Cortex of kidney (tissue), 1 donor: ENCODE results near the gene WDFY3.

Experiments
- DNase-seq: peaks from one replicate; lab custom pipeline; 2025; lab: John Stamatoyannopoulos, UW

The WDFY3 gene

DNA sequence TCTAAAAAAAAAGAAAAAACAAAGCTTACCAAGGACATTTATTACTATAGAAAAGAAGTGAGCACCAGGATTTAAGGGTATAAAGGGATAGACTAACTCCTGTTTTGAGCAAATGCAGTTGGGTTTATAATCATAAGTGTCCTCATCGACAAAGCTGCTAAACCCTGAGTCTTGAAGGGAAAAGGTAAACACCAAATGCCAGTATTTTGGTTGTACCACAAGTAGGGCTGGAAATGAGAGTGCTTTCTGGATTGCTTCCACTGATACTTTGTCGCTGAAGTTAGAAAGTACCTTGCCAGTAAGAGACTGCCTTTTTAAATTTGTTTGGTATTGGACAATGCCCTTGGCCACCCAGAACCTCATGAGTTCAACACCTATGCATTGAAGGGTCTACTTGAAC is 53.7 kb downstream of the WDFY3 start:
- no peak for DNase-seq

DNA sequence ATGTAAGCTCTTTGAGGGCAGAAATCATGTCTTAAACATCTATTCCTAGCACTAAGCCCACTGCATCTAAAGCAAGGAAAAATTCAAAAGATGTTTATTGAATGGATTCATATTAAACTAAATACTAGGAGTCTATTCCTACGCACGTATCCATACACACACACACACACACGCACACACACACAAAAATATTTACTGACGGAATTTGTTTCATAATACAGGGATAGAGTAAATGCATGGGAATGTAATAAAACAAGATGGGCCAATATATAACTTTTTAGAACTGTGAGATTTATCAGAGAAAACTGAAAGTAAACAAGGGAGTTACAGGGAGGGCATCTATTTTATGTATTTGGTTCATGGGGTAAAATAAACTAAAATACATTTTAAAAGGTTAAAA is 57.6 kb downstream of the WDFY3 start:
- DNase-seq, result no peak

DNA sequence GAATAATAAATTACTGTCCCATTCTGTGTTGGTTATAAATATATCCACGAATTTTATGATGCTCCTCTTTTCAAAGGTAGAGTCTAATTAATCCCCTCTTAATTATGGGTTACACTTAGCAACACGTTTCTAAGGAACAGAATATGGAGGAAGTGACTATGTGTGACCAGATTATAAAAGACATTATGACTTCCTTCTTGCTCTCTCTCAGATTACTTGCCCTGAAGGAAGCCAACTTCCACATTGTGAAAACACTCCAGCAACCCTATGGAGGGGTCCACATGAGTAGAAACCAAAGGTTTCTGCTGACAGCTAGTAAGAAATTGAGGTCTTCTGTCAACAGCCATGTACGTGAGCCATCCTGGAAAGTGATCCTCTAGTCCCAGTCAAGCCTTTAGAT is 59.3 kb downstream of the WDFY3 start:
- DNase-seq, result no peak

DNA sequence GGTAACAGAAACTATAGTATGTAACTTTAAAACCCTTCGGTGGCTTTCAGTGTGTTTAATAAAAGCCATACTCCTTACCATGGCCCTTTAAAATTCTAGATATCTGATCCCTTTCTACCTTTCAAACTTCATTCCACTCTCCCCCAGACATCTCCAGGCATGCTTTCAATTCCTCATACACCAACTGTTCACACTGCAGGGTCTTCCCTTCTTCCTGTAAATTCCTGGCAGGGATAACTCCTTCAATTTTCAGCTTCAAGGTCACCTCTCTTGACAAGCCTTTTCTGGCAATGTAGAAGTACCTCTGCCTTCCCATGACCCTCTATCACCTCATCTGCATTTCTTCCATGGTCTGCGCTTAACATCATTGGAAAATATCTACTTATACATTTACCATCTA is 60.8 kb downstream of the WDFY3 start:
- no peak for DNase-seq

DNA sequence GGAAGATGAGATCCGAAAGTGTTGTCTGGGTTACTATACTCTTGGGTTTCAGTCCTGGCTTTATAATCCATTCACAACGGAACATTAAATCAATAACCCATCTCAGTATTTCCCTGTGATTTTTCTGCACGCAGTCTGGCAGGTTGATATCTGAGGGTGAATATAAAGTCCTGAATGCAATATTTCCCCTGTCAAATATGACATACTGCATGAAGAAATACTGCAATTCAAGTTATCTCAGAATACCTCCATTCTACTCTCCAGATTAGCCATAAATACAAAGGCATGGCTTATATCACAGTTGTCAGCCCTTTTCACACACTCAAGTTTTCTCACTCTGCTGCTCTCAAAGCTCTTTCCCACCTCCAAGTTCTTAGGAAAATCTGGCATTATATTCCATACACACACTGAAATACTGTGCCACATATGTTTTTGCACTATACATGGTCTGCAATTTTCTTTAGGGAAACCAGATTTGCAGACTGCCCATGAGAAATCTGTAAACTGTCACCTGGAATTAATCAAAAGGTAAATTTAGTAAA is 64.7 kb downstream of the WDFY3 start:
- DNase-seq, result no peak

DNA sequence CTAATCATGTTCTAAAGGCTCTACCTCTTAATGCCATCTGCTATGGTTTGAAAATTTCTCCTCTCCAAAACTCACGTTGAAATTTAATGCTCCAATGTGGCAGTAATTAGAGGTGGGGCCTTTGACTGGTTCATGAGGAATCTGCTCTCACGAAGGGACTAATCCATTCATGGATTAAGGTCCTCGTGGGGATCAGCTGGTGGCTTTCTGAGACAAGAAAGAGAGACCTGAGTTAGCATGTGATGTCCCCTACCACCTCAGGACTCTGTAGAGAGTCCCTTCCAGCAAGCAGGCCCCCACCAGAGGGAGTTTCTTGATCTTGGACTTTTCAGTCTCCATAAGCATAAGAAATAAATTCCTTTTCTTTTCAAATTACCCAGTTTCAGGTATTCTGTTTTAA is 65.3 kb downstream of the WDFY3 start:
- no peak for DNase-seq

DNA sequence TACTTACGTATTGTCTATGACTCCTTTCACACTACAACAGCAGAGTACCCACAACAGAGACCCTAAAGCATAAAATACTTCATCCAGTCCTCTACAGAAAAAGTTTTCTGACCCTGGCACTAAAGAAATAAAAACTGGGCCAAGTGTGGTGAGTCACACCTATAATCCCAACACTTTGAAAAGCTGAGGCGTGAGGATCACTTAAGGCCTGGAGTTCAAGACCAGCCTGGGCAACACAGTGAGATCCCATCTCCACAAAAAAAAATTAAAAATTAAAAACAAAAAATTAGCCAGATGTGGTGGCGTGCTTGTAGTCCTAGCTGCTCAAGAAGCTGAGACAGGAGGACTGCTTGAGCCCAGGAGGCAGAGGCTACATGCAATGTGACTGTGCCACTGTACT is 66.9 kb downstream of the WDFY3 start:
- no peak for DNase-seq

DNA sequence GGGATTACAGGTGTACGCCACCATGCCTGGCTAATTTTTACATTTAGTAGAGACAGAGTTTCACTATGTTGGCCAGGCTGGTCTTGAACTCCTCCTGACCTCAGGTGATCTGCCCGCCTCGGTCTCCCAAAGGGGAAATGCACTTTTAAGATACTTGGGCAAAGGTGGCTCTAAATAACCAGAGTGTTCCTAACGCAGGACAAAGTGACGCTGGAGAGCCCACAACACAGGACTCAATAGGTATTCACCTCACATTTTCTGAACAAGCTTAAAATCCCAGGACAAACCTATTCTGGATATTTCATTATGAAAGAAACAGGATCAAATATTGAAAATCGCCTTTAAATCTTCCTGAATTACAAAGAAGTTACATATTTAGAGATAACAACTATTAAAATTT is 69.0 kb downstream of the WDFY3 start:
- no peak for DNase-seq

DNA sequence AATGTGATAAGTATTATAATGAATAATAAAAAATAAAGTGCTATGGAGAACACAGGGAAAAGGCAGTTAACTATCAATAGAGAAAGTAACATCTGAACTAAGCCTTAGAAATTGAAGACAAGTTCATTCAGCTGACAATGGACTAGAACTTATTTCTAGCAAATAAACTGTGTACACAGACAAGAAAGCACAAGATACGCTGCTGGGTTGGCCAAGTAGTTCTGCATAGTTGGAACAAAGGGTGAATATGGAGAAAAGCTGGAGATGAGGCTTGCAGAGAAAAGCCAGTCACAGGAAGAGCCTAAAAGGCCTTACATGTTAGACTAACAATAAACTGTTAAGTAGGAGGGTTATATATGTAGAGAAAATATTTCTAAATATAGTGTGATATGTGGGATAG is 71.2 kb downstream of the WDFY3 start:
- DNase-seq, result no peak

DNA sequence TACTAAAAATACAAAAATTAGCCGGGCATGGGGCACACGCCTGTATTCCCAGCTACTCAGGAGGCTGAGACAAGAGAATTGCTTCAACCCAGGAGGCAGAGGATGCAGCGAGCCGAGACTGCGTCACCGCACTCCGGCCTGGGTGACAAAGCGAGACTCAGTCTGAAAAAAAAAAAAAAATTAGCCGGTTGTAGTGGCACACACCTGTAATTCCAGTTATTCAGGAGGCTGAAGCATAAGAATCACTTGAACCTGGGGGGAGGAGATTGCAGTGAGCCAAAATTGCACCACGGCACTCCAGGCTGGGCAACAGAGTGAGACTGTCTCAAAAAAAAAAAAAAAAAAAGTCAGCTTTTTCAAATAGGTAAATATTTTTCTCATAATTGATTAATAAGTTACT is 71.9 kb downstream of the WDFY3 start:
- DNase-seq, result no peak

DNA sequence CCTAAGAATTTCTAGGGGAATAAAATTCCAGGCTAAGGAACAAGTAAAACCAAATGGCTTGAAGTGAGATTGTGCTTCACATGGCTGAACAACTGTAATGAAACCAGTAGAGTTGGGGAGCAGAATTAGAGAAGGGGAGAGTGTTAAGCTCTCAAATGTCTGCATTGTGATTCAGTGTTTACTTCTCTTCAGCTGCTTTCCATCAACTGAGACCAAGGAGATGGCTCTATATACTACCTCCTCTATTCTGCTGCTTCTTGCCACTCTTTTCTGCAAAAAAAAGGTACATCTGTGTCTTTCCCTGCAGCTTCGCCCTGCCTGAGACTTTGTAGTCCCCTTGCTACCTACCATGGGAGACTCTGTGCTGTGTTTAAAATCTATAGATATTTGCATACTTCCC is 73.5 kb downstream of the WDFY3 start:
- DNase-seq, result no peak

DNA sequence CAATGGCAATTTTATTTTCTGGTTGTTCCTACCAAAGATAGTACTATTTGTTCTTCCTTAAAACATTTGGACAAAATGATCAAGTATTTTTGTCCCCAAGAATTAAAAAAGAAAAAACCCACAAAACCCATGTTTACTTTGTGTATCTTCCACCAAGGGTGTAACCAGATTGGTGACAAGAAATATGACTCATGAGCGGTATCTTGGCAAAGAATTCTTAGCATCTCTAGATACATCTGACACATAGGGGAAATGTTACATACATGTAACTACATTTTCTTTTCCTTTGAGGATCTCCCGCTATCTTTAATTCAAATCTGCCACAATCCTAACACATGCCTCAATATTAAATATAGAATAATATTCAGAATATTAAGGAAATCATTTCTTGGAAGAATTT is 78.7 kb downstream of the WDFY3 start:
- no peak for DNase-seq

DNA sequence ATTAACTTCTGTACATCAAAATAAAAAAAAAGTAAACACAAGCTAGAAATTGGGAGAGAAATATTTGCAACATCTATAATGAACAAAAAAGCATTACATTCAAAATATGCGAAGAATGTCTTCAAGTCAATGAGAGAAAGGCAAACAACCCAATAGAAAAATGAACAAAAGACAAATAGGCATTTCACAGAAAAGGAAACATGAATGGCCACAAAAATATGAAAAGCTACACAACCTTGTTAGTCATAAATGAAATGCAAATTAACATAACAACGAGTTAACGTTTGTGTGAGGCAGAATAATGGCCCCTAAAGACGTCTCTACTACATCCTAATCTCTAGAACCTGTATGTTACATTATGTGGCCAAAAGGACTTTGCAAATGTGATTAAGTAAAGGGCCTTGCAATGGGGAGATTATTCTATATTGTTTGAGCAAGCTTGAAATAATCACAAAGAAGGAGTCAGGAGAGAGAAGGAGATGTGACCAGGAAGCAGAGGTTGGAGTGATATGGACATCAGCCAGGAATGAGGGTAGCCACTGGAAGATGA is 86.8 kb downstream of the WDFY3 start:
- DNase-seq, result no peak

DNA sequence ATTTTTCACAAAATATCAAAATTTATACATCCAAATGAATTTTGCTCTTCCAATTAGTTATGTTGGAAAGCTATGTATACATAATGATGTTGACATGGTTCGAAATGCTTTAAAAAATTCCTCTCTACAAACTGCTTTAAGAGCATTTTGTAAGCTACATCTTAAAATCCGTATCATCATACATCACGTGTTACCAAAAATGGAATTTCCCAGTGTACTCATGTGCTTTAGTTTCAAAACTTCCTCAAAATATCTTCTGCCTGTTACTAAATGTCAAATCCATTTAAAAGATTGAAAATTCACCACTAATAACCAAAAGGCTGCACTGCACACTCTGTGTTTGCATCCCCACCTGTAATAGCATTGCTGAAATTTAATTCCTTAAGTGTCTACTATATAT is 87.9 kb downstream of the WDFY3 start:
- no peak for DNase-seq

DNA sequence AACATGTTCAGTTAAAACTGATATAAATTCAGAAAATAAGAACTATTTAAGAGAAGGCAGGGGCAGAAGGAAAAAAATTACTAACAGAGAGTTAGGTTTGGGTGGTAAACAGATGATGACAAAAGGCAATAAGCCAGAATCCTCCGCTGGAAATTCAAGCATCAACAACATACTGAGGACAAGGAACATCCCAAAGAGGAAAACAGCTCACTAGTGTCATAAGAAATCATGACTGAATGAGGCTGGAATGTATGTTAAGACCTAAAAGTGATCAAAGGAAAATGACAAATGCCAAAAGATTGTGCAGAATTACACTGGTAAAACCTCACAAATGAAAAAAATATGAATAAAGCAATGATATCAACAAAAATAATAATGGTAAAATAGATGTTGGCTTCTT is 88.4 kb downstream of the WDFY3 start:
- DNase-seq, result no peak

DNA sequence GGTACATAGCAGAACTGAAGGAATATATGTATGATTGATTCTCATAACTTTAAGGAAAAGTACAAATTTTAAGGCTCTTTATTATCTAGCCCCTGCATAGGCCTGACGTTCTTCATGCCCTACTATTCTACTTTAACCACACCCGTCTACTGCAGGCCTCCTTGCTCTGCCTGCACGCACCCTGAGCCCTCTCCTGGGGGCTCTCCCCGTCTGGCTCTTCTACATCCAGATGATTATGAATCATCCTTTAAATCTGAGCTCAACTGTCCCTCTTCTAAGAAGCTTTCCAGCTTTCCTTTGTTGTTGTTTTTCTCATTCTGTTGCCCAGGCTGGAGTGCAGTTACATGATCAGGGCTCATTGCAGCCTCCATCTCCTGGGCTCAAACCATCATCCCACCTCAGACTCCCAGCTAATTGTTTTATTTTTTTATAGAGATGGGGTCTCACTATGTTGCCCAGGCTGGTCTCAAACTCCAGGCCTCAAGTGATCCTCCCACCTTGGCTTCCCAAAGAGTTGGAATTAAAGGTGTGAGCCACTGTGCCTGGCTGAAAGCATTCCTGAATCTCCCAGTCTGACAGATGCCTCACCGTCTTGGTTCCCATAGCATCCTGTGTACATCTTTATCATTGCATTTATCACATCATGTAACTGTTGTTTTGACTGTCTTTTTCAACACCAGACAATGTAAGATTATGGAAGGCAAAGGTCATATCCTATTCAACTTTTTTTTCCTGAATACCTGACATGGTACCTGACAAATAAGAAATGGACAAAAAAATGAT is 89.2 kb downstream of the WDFY3 start:
- DNase-seq, result no peak

DNA sequence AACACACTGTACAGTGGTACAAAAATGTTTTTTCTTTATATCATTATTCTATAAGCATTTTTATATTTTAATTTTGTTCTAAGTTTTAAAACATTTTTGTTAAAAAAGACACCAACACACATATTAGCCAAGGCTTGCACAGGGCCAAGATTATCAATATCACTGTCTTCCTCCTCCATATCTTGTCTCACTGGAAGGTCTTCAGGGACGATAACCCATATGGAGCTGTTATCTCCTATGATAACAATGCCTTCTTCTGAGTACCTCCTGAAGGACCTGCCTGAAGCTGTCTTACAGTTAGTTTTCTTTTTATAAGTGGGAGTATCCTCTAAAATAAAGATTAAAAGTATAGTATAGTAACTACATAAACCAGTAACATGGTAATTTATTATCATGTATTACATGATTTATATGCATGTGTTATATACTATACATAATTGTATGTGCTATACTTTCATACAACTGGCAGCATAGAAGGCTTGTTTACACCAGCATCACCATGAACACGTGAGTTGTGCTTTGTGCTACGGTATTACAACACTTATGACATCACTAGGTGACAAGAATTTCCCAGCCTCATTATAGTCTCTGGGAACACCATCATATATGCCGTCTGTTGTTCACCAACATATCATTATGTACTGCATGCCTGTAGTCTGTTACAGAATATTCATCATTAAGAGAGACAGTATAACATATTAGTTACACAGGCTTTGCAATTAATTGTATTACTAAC is 90.7 kb downstream of the WDFY3 start:
- no peak for DNase-seq

DNA sequence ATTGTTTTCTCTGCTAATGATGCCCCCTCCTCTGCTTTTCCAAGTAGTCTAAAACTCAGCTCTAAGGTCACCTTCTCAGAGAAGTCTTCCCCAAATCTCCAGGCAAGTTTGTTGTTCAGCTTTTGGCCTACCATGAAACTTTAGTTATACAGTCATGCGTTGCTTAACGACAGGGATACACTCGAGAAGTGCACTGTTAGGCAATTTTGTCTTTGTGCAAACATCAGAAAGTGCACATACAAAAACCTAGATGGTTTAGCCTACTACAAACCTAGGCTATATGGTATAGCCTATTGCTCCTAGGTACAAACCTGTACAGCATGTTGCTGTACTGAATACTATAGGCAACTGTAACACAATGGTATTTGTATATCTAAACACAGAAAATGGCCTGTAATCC is 91.9 kb downstream of the WDFY3 start:
- no peak for DNase-seq

DNA sequence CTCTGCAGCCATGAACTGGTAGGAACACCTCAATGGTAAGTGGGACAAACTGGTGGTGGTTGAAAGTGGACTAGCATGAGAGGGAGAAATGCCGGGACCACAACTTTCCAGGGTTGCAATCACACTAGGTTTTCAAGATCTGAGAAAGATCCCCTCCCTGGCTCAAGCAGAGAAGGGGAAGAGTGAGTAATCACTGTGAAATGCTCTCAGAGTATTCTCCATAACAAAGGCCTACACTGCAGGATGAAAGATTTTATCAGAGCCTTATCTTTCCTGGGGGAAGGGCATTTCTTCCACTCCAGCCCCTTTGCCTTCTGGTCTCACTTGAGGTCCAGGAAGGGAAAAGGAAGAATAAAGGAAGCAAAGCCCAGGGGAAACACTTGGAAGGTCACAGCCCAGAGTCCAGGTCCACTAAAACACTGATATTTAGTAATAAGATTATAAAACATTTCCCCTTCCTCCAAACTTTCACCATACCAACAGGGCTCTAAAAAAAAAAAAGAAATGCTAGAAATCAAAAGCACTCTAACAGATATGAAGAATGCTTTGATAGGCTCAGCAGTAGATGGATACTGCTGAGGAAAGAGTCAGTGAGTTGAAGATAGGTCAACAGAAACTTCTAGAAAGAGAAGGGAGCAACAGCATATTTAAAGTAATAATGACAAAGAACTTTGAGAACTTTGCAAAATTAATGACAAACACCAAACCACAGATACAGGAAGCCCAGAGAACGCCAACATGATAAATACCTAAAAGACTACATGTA is 95.9 kb downstream of the WDFY3 start:
- DNase-seq, result no peak

DNA sequence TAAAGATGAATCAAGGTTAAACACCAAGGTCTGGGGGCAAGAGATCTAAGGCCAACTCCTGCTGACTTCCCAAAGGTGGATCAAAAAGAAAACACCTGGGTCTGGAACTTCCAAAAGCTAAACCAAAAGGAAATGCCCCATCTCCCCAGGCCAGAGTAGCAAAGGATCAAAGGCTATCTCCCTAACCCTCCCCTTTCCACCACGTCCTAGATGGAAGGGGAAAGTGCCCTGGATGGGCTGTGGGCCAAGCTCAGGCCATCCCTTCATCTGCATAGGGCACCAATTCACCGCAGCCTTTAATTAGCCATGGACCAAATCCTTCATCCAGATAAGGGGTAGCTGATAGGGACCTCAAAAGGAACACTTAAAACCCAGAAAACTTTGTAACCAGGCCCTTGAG is 100.2 kb downstream of the WDFY3 start:
- no peak for DNase-seq

DNA sequence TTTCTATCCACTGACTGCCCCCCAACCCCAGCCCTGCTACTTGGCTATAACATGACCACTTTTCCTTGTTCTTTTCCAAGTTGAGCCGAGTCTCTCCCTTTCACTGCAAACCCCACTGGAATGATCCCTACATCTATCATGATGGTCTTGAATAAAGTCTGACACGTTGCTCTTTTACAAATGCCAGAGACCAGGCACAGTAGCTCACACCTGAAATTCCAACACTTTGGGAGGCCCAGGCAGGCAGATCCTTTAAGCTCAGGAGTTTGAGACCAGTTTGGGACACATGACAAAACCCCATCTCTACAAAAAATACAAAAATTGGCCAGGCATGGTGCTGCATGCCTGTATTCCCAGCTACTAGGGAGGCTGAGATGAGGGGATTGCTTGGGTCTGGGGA is 100.9 kb downstream of the WDFY3 start:
- no peak for DNase-seq

DNA sequence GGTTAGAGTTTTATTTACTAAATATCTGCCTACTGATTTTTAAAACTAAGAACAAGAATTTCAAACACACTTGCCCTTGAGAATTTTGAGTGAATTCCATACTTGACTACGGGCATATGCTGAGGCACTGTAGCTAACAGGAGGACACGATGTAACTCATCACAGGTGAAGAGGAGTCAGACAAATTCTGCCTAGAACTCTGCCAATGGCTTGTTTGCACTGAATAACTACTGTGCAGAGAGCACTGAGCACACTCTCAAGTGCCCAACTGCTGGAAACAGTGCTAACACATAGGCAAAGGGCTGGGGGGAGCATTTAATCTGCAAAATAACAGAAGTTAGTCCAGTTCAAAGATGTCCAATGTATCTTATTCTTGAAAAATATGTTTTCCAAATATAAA is 104.4 kb downstream of the WDFY3 start:
- no peak for DNase-seq

DNA sequence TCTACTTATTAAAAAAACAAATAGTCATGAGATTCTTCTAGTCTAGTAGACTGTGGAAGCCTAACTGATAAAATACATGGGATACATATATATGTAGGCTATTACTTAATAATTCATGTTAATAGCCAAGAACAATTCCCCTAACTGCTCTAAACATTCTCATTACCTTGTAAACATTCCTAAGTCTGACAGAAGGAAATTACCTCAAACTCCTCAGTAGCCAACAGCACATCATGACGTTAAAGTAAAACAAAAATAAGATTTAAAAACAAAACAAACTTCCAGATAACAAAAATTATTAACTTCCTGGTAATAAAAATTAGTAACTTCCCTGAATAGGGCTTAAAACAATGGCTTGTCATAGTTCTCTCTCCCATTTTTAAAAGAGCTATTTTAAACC is 109.2 kb downstream of the WDFY3 start:
- no peak for DNase-seq
